Measurements from ENCODE around the gene PCAT7. TPM values are rescaled to one million over a fixed set of nuclear protein-coding genes. Genes with fewer than 3 reads are reported as not detected.
"Not testable (repeated sequence)": the region's sequence is repeated elsewhere in the genome, so short reads cannot be mapped to it uniquely, and the experiment has no call there.

PCAT7 gene
- total and polyA plus RNA-seq, 10 of the 15 experiments (the other 5 are each of a cell fraction or from before 2014, with no cell fraction given): 0.04 TPM; not detected in 9

GRCh38 chr9:94588681-94589080 is 33.8 kb downstream of the PCAT7 start (continued):
- no peak for TF ChIP-seq ZBTB33 (IDR thresholded peaks at IDR 0.05)

- H3K4me2 ChIP-seq (ENCODE audit: control insufficient read depth, insufficient read depth); H3K79me2 ChIP-seq (ENCODE audit: control insufficient read depth, insufficient read depth, low read length); H3K4me3 ChIP-seq; H3K9me3 ChIP-seq (replicated peaks; ENCODE audit: control insufficient read depth, insufficient read depth, low read length); intact Hi-C loops (cut with micrococcal nuclease; ENCODE audit: unreplicated experiment); POLR2A ChIA-PET; H3K27me3 ChIP-seq (replicated peaks in 1 of 2; ENCODE audit: control insufficient read depth in 2 of 2, insufficient read depth in 2 of 2, low read length in 1 of 2); RAD21 ChIA-PET (ENCODE audit: unreplicated experiment); in situ Hi-C loops (cut with MboI); ATAC-seq; H3K9ac ChIP-seq (ENCODE audit: control insufficient read depth, insufficient read depth, low read length); H3K36me3 ChIP-seq (ENCODE audit: control insufficient read depth in 2 of 2, insufficient read depth in 2 of 2, low read length in 1 of 2); SMC1A ChIA-PET (ENCODE audit: uncharacterized antibody, unreplicated experiment); FAIRE-seq; H3K4me1 ChIP-seq (ENCODE audit: control insufficient read depth, insufficient read depth, low read length); H2AFZ ChIP-seq (ENCODE audit: control insufficient read depth, low read depth, low read length); CTCF ChIA-PET; H3K27ac ChIP-seq (ENCODE audit: control insufficient read depth, insufficient read depth); DNase-seq (ENCODE audit: low read depth, low spot score); H4K20me1 ChIP-seq (ENCODE audit: control insufficient read depth, insufficient read depth); BruUV-seq (replicated peaks): not testable (repeated sequence)
- WGBS (ENCODE audit: insufficient coverage, insufficient replicate concordance, low lambda C conversion rate, missing lambda C conversion rate): 57% methylated on average over 20 of the region's 38 CpGs
Measured at GRCh38 chr9:94591046-94591545, 36.2 kb downstream of the PCAT7 start.

GRCh38 chr9:94591876-94592275 is 37.0 kb downstream of the PCAT7 start:
- Histone ChIP-seq H3K4me2 (ENCODE audit: control insufficient read depth, insufficient read depth) (no peak overlapping the region), H3K79me2 (ENCODE audit: control insufficient read depth, insufficient read depth, low read length) (no peaks in the 10 kb centered on the region), H3K27ac (ENCODE audit: control insufficient read depth, insufficient read depth) (no peak overlapping the region), H3K27me3 (replicated peaks in 1 of 2; ENCODE audit: control insufficient read depth in 2 of 2, insufficient read depth in 2 of 2, low read length in 1 of 2) (no peaks in the 10 kb centered on the region), H3K9me3 (replicated peaks; ENCODE audit: control insufficient read depth, insufficient read depth, low read length) (no peaks in the 10 kb centered on the region), H3K4me3 (no peak overlapping the region), H3K9ac (ENCODE audit: control insufficient read depth, insufficient read depth, low read length) (no peak overlapping the region), H3K36me3 (ENCODE audit: control insufficient read depth in 2 of 2, insufficient read depth in 2 of 2, low read length in 1 of 2) (no peaks in the 10 kb centered on the region), H4K20me1 (ENCODE audit: control insufficient read depth, insufficient read depth) (no peaks in the 10 kb centered on the region), H2AFZ (ENCODE audit: control insufficient read depth, low read depth, low read length) (no peak overlapping the region), H3K4me1 (ENCODE audit: control insufficient read depth, insufficient read depth, low read length) (no peaks in the 10 kb centered on the region)
- FAIRE-seq: no peak
- POLR2A ChIA-PET: no interaction called here
- intact Hi-C loops (cut with micrococcal nuclease; ENCODE audit: unreplicated experiment) (no loop called here), in situ Hi-C loops (cut with MboI) (no loop called here)
- CTCF ChIA-PET: interaction anchor here (1.4 kb wide), 1 partner anchor 37 kb away, joined by 4 read pairs; the partner anchor contains the start of gene PCAT7
- BruUV-seq (replicated peaks): no TSS peak
- RAD21 ChIA-PET (ENCODE audit: unreplicated experiment): no interaction called here
- TF ChIP-seq IRF4 (IDR thresholded peaks at IDR 0.05; ENCODE audit: low read depth, low read length): no peak
- TF ChIP-seq ZNF274 (IDR thresholded peaks at IDR 0.05; ENCODE audit: insufficient read depth, insufficient read length): no peak
- TF ChIP-seq CBX3 (IDR thresholded peaks at IDR 0.05; ENCODE audit: borderline replicate concordance, low read depth): no peak
- TF ChIP-seq YBX1 (IDR thresholded peaks at IDR 0.05): no peak
- TF ChIP-seq NFYA (IDR thresholded peaks at IDR 0.05; ENCODE audit: borderline replicate concordance, low read depth, low read length): no peak
- TF ChIP-seq E2F4 (IDR thresholded peaks at IDR 0.05; ENCODE audit: low read depth, low read length): no peak
- TF ChIP-seq ZZZ3 (IDR thresholded peaks at IDR 0.05; ENCODE audit: control insufficient read depth, insufficient read length, low read depth): no peak
- TF ChIP-seq IRF3 (IDR thresholded peaks at IDR 0.05): no peak
- TF ChIP-seq POLR2A (IDR thresholded peaks at IDR 0.05; ENCODE audit: low read depth, low read length): no peak
- no peak for TF ChIP-seq SP1 (IDR thresholded peaks at IDR 0.05; ENCODE audit: low read depth, low read length)
- no peak for TF ChIP-seq TCF7 (IDR thresholded peaks at IDR 0.05; ENCODE audit: borderline replicate concordance)
- SMC1A ChIA-PET (ENCODE audit: uncharacterized antibody, unreplicated experiment): no interaction called here
- WGBS (ENCODE audit: insufficient coverage, insufficient replicate concordance, low lambda C conversion rate, missing lambda C conversion rate): 39% methylated on average over 8 of the region's 8 CpGs
- no peak for ATAC-seq
- no peak for DNase-seq (ENCODE audit: low read depth, low spot score)

Measured in GM12878 (cell line).